Measurements from ENCODE around the gene BCO2.
A peak's percentile ranks its signal among the peaks of the same experiment; 100 is the strongest.

Gene BCO2

DNA sequence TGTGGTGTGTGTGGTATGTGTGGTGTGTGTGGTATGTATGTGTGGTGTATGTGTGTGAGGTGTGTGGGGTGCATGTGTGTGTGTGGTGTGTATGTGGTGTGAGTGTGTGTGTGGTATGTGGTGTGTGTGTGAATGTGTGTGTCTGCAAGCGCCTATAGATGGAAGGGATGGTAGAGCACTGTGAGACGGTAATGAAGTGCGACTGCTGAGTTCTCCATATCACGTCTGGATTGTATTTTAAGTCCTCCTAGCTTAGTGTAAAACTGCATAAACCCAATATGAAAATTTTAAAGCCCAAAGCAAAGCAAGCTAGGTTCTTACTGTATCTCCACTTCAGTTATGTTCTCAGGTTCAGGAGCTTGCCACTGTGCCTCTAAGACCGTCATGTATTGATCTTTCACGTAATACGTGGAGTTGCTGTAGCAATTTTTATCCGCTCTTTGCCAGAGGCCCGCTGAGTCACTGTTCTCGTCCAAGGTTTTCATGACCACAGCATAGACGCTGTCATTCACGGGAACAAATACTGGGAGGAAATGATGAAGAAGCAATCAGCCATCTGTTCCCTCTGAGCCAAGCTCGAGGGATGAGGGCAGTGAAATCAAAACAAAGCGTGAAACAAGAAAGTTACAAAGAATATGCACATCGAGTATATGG is 79.9 kb downstream of the BCO2 start:
- DNase-seq: peak; percentile 7

DNA sequence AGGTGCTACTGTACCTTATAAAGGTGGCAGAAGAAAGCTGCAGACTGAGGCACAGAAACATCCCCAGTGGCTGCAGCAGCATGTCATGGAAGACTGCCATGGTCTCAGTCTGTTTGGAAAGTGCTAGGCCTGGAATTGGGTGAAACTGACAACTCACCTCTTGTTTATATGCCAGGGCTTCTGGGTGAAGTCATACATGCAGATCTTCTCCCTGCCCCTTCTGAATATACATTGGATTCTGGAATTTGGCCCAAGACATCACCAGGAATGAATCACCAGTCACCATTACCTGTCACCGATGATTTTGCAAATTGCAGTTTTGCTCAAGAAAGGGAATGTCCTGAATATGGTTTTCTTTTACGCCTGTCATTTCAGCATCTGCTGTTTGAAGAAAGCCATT is 85.2 kb downstream of the BCO2 start, which contains the start of gene PLET1:
Gene PLET1 (minus strand): TSS at position 371 of the 400 bp plus-strand sequence. CDS start 271 bp downstream, at position 100.
- no peak for DNase-seq

DNA sequence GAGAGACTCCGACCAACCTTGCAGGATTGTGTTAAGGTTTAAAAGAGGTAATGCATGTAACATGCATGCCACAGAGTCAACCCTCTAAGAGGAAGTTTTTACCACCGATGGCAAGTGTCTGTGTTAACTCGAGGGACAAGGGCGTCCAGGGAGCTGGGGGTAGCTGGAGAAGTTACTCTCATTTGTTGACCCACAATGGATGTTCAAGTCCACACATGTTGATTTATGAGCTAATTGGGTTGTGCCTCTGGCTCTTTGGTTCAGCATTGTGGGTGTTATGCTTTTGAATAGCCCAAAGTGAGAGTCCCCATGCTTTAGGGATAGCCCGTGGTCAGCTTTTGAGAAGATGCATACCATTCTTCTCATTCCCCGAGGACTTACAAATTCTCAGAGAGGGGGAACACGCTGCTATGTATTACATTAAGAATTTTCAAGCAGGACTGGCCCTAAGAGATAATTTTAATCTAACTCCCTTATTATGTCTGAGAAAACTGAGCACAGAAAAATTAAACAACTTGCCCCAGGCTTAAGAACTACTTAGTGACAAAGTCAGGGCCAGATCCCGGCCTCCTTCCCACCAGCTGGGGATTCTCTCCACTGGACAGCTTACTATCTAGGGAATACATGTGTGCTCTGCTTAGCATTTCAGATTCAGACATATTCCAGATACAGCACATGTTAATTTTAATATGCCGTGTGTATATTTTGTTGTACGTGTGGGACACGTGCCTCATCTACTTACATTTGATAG is 90.5 kb downstream of the BCO2 start:
- DNase-seq: no peak

DNA sequence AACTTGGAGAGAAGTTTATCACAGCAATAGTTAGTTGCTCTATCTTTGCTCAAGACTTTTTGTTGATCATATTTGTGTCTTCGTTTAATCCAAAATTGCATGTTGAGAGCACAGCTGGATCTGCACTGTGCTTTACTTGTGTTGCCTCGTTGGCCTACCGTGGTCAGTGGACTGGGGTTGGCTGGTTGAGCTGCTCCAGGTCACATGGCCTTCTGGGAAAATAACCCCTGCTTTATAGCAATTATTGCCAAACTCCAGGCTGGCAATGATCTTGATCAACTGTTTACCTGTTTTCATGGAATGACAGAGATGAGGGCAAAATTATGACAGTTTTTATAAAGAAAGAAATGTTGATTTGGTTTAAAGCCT is 91.1 kb downstream of the BCO2 start:
- DNase-seq: no peak

DNA sequence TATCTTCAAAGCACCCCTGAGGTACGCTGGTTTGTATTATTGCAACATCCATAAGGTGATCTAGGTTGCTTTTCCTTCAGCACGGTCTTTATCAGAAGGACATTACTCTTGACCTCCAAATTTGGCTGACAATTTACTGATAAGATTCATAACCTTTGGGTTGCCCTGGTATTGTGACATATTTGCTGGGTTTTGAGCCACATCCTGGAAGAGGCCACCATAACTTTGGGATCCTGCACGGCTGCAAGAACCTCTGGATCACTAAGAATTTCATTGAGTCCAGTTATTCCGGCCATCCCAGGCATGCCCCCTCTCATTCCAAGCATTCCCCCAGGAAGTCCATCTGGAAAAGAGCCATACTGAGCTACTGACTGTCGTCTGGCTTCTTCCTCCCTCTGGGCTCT is 91.9 kb downstream of the BCO2 start:
- DNase-seq: no peak

DNA sequence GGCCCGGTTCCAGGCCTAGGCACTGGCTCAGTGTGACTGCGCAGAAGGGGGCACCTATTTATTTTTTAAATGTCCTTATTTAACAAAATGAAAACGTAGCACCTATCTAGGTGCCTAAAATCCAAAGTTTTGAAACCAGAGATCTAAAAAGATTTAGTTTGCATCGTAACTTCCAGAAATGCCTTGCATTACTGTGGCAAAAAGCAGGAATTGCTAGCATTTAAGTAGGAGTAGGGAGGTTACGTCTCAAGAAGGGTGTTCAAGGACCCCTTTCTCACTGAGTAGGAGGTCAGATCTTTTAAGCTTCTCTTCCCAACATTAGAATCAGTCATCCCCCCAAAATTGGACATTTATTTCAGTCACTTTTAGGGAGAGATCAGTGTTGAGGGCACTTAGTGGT is 93.1 kb downstream of the BCO2 start:
- DNase-seq: no peak
